HUES48 (cell line): ENCODE data around the gene TNFAIP3.

Source experiments
- H3K27ac ChIP-seq: one replicate; pipeline ENCODE4 v1.7.0; 2013; ENCODE audit warnings: low read depth, low read length, inconsistent platforms
- H3K27me3 ChIP-seq: 2 replicates; pipeline ENCODE4 v1.6.1; 2013; ENCODE audit warnings: mild to moderate bottlenecking, low read length; ENCODE audit not compliant: control insufficient read depth, insufficient read depth
- H3K36me3 ChIP-seq: 2 replicates; pipeline ENCODE4 v1.6.1; 2013; ENCODE audit warnings: low read length; ENCODE audit not compliant: control insufficient read depth, insufficient read depth
- H3K4me1 ChIP-seq: 2 replicates; pipeline ENCODE4 v1.6.1; 2013; ENCODE audit warnings: mild to moderate bottlenecking, low read length; ENCODE audit not compliant: control insufficient read depth, insufficient read depth
- H3K4me3 ChIP-seq: 2 replicates; pipeline ENCODE4 v1.5.1; 2013; ENCODE audit warnings: mild to moderate bottlenecking, low read depth, low read length
- H3K9ac ChIP-seq: 2 replicates; pipeline ENCODE4 v1.6.1; 2013; ENCODE audit warnings: mild to moderate bottlenecking, low read depth, low read length, moderate library complexity
- H3K9me3 ChIP-seq: 2 replicates; pipeline ENCODE4 v1.6.1; 2013; ENCODE audit warnings: low read length; ENCODE audit not compliant: control insufficient read depth, insufficient read depth

The TNFAIP3 gene

DNA sequence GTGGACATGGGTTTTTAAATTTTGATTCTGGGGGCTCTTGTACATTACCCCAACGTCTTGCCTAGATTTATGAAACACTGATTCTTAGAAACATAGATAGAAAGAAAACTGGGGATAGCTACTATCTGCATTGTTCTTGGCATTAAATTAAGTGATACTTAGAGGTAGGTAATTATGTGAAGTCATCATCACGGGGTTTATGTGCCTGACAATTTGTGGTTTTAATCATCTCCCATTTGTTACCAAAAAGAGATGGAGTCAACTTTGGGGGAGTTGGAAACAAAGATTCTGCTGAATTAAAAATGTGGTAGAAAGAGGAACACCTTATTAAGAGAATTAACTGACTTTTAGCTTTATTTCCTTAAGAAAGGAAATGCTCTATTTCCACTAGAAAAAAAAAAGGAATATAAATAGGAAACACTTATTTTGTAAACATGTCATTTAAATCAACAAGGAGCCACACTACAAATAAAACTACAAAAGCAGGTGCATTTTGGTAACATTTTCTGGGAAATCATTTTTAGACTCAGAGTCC, 5.6 kb downstream of the TNFAIP3 start:
- no peaks in the 10 kb centered on the region for H3K9me3 ChIP-seq
- peaks cover 29% of the 10 kb centered on the region for H3K4me1 ChIP-seq
- H3K4me3 ChIP-seq: no peak overlapping the region
- H3K27me3 ChIP-seq: peaks cover 14% of the 10 kb centered on the region
- peaks cover 11% of the 10 kb centered on the region for H3K36me3 ChIP-seq
- H3K9ac ChIP-seq: no peak overlapping the region
- H3K27ac ChIP-seq: no peak overlapping the region

DNA sequence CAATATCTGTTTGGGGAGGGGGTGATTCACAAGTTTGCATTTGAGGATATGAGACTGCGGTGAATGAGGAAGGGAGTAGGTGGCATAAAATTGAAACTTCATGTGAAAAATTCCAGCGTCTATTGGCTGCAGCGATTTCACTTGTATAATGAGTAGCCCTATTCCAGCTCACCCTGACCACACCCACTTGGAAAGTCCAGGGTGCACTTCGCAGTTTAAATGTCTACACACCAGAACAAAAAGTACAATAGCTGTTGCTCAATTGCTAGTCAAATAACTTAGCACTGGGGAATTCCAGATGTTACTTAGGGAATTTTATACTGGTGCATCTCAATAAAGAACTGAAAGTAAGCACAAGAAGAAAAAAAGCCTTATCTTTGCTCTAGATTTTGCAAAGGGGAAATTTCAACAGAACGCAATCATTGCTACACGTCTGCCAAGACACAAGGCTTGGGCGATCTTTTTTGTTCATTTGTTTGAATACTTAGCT, 6.3 kb downstream of the TNFAIP3 start:
- Histone ChIP-seq H3K27ac (no peak overlapping the region), H3K9ac (no peak overlapping the region), H3K4me1 (peaks cover 25% of the 10 kb centered on the region), H3K27me3 (peaks cover 8% of the 10 kb centered on the region), H3K36me3 (peaks cover 16% of the 10 kb centered on the region), H3K4me3 (no peak overlapping the region), H3K9me3 (no peaks in the 10 kb centered on the region)

DNA sequence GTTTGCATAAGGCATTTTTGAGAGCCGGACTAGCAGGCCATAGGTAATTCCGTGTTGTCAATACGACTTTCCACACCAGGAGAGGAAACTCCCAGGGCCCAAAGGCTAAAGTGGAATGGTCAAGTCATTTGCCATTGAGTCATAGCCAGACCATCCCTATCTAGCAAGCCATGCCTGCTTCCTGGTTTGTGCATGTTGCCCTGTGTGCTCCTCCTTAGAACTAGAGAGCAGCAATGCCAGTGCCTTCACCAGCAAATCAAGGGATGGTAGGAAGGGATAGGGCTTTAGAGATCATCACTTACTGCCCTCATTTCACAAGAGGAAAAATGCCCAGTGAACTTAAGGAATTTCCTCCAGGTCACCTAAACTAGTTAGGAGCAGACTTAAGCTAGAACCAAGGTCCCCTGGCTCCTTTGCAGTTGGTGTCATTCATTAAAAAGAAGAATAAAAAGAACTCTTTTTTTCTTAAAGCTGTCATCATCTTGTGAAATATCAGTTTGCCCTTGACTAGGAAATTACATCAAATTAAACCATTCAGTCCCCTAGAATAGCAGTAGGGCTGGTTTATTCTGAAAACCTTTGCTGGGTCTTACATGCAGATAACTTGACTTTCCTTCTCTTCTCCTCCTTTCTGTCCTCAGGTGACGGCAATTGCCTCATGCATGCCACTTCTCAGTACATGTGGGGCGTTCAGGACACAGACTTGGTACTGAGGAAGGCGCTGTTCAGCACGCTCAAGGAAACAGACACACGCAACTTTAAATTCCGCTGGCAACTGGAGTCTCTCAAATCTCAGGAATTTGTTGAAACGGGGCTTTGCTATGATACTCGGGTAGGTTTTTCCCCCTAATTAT, 7.4 kb downstream of the TNFAIP3 start:
- no peaks in the 10 kb centered on the region for H3K9me3 ChIP-seq
- peaks cover 31% of the 10 kb centered on the region for H3K4me1 ChIP-seq
- no peak overlapping the region for H3K9ac ChIP-seq
- no peaks in the 10 kb centered on the region for H3K27me3 ChIP-seq
- H3K27ac ChIP-seq: no peak overlapping the region
- H3K4me3 ChIP-seq: no peak overlapping the region
- peaks cover 16% of the 10 kb centered on the region for H3K36me3 ChIP-seq

DNA sequence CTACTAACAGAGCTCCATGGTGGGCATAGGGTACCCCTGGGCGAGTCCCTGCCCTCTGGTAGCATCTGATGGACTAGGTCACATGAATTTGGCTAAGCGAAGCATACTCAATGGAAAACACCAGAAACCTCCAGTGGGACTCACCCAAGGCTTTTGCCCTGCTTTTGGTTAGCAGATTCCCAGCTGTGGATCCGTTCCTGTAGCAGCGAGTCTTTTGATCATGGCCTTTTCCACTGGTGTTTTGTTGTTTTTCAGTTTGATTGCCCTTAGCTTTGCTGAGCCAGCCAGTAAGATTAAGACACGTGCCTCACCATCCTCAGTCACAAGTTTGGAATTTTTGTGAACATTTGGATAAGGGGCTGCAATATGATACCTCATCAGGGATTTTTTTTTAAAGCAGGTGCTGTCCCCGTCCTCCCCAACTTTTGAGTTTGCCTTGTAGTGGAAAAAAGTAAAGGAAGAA, 8.0 kb downstream of the TNFAIP3 start:
- Histone ChIP-seq H3K9me3 (no peaks in the 10 kb centered on the region), H3K36me3 (peaks cover 16% of the 10 kb centered on the region), H3K9ac (no peak overlapping the region), H3K27me3 (no peaks in the 10 kb centered on the region), H3K4me1 (peaks cover 37% of the 10 kb centered on the region), H3K4me3 (no peak overlapping the region), H3K27ac (no peak overlapping the region)

DNA sequence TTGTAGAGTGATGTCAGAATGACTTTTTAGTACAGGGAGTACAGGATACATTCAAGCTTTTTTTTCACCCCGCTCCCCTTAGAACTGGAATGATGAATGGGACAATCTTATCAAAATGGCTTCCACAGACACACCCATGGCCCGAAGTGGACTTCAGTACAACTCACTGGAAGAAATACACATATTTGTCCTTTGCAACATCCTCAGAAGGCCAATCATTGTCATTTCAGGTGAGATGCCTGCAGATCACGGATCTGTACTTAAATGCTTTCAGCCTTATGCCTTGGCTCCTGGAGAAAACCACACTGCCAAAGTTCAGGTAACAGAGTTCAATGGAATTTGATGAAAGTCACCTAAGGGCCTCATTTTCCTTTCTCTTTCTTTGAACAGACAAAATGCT, 8.5 kb downstream of the TNFAIP3 start:
- Histone ChIP-seq H3K36me3 (peaks cover 19% of the 10 kb centered on the region), H3K4me1 (peaks cover 40% of the 10 kb centered on the region), H3K9ac (no peak overlapping the region), H3K27me3 (no peaks in the 10 kb centered on the region), H3K27ac (no peak overlapping the region), H3K4me3 (no peak overlapping the region), H3K9me3 (no peaks in the 10 kb centered on the region)

DNA sequence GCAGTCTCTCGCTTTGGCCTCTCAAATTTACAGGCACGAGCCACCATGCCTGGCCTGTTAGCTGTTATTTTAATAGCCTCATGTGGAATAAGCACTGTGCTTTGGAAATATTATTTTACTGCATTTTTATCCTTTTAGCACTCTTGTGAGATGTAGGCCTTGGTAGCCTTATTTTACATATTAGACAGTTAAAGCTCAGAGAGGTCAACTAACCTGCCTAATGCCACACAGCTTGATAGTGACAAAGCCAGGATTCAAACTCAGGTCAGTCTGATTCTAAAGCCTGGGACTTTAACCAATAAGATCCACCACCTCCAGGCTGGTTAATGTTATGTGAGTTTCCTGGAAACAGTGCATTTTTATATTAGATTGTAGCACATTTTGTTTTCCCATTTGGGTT, 9.5 kb downstream of the TNFAIP3 start:
- H3K9ac ChIP-seq: no peak overlapping the region
- peaks cover 25% of the 10 kb centered on the region for H3K36me3 ChIP-seq
- no peaks in the 10 kb centered on the region for H3K9me3 ChIP-seq
- H3K27me3 ChIP-seq: no peaks in the 10 kb centered on the region
- no peak overlapping the region for H3K27ac ChIP-seq
- H3K4me1 ChIP-seq: peaks cover 33% of the 10 kb centered on the region
- H3K4me3 ChIP-seq: no peak overlapping the region

DNA sequence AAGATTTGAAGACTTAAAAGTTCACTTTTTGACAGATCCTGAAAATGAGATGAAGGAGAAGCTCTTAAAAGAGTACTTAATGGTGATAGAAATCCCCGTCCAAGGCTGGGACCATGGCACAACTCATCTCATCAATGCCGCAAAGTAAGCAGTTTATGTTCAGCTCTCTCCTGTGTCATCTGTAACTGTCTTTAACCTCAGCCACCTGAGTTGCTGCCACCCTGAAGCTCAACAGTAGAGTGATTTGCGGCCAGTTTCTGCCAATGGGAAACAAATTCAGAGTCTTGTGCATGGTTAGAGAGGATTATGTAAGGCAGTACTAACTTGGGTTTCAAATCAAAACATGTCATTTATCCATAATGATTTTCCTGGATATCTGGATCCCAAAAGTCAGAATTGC, 10.1 kb downstream of the TNFAIP3 start:
- peaks cover 31% of the 10 kb centered on the region for H3K36me3 ChIP-seq
- no peaks in the 10 kb centered on the region for H3K27me3 ChIP-seq
- peaks cover 28% of the 10 kb centered on the region for H3K4me1 ChIP-seq
- H3K9ac ChIP-seq: no peak overlapping the region
- no peaks in the 10 kb centered on the region for H3K9me3 ChIP-seq
- no peak overlapping the region for H3K27ac ChIP-seq
- H3K4me3 ChIP-seq: no peak overlapping the region

GRCh38 chr6:137877606-137878005, 10.5 kb downstream of the TNFAIP3 start:
- H3K27ac ChIP-seq: no peak overlapping the region
- no peak overlapping the region for H3K9ac ChIP-seq
- no peak overlapping the region for H3K4me3 ChIP-seq
- peaks cover 28% of the 10 kb centered on the region for H3K4me1 ChIP-seq
- H3K9me3 ChIP-seq: no peaks in the 10 kb centered on the region
- H3K36me3 ChIP-seq: peaks cover 32% of the 10 kb centered on the region
- no peaks in the 10 kb centered on the region for H3K27me3 ChIP-seq

GRCh38 chr6:137878029-137878428, 11.0 kb downstream of the TNFAIP3 start:
- Histone ChIP-seq H3K36me3 (peaks cover 32% of the 10 kb centered on the region), H3K9me3 (no peaks in the 10 kb centered on the region), H3K27ac (no peak overlapping the region), H3K9ac (no peak overlapping the region), H3K27me3 (no peaks in the 10 kb centered on the region), H3K4me3 (no peak overlapping the region), H3K4me1 (peaks cover 24% of the 10 kb centered on the region)

- Histone ChIP-seq H3K27me3 (no peaks in the 10 kb centered on the region), H3K4me1 (peaks cover 17% of the 10 kb centered on the region), H3K27ac (no peak overlapping the region)
These were observed 11.6 kb downstream of the TNFAIP3 start for GRCh38 chr6:137878486-137879285.

DNA sequence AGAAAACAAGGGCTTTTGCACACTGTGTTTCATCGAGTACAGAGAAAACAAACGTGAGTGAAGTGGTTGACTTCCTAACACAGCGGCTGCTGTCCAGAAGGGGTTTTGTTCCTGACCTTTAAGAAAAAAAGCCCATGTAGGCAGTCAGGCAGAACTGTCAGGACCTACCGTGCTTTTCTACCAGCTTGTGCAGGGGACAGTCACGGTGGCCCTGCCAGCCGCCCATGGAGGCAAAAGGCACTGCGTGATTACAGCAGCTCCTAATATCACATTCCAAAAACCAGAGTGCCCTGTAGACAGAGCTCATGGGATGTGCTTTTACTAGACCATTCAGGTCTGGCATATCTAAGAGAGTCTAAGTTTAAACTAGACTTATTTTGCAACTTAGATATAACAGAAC, 12.2 kb downstream of the TNFAIP3 start:
- no peak overlapping the region for H3K9ac ChIP-seq
- H3K9me3 ChIP-seq: no peaks in the 10 kb centered on the region
- H3K36me3 ChIP-seq: peaks cover 32% of the 10 kb centered on the region
- no peaks in the 10 kb centered on the region for H3K27me3 ChIP-seq
- H3K4me3 ChIP-seq: no peak overlapping the region
- H3K27ac ChIP-seq: no peak overlapping the region
- H3K4me1 ChIP-seq: peaks cover 17% of the 10 kb centered on the region

More at GRCh38 chr6:137878486-137879285, 11.6 kb downstream of the TNFAIP3 start:
- peaks cover 32% of the 10 kb centered on the region for H3K36me3 ChIP-seq
- no peak overlapping the region for H3K4me3 ChIP-seq
- H3K9ac ChIP-seq: no peak overlapping the region
- H3K9me3 ChIP-seq: no peaks in the 10 kb centered on the region
